Progenitor cell of endocrine pancreas (in vitro differentiated cells): Measurements from ENCODE around the gene TH. TPM values are rescaled to one million over a fixed set of nuclear protein-coding genes. Genes with fewer than 3 reads are reported as not detected.

ENCODE experiments used
- DNase-seq: peaks from one replicate; pipeline ENCODE4 v3.0.0; 2021; ENCODE audit warnings: low spot score; ENCODE audit not compliant: unreplicated experiment
- H3K27ac Mint-ChIP-seq: 2 replicates; pipeline ENCODE4 v1.8.0; 2021; ENCODE audit warnings: mild to moderate bottlenecking, moderate library complexity, mixed read lengths
- H3K27me3 Mint-ChIP-seq: 2 replicates; pipeline ENCODE4 v1.8.0; 2021; ENCODE audit warnings: mixed read lengths
- H3K36me3 Mint-ChIP-seq: 2 replicates; pipeline ENCODE4 v1.8.0; 2022; ENCODE audit warnings: mixed read lengths; ENCODE audit not compliant: insufficient read depth
- H3K4me1 Mint-ChIP-seq: 2 replicates; pipeline ENCODE4 v1.8.0; 2021; ENCODE audit warnings: low read depth, mixed read lengths
- H3K4me3 Mint-ChIP-seq: 2 replicates; pipeline ENCODE4 v1.8.0; 2021; ENCODE audit warnings: low read depth, mild to moderate bottlenecking, moderate library complexity, mixed read lengths
- H3K9me3 Mint-ChIP-seq: 2 replicates; pipeline ENCODE4 v1.8.0; 2021; ENCODE audit warnings: low read depth, mixed read lengths
- CTCF ChIP-seq: fragments of 200-600 bp; sonication (generic); IDR thresholded peaks from one replicate; pipeline ENCODE4 v1.5.0; 2021; ENCODE audit warnings: antibody characterized with exemption, mild to moderate bottlenecking; ENCODE audit not compliant: unreplicated experiment
- total RNA-seq: library from RNA; stranded (reverse); gene quantifications from 2 replicates; pipeline ENCODE4 v1.2.1, GENCODE V29; 2021

TH gene
- total RNA-seq, 1 donor from 2014 or later: 0.53 TPM

GRCh38 chr11:2199466-2200341, 28.1 kb upstream of the TH start:
- Mint-ChIP-seq H3K27me3 (peaks cover 25% of the 10 kb centered on the region), H3K4me1 (no peaks in the 10 kb centered on the region), H3K9me3 (no peaks in the 10 kb centered on the region), H3K4me3 (no peak overlapping the region), H3K27ac (no peak overlapping the region), H3K36me3 (no peaks in the 10 kb centered on the region)
- DNase-seq: no peak
- TF ChIP-seq CTCF: no peak

GRCh38 chr11:2198621-2199365, 27.2 kb upstream of the TH start:
- DNase-seq: no peak
- no peak for TF ChIP-seq CTCF
- Mint-ChIP-seq H3K27ac (no peak overlapping the region), H3K36me3 (no peaks in the 10 kb centered on the region), H3K27me3 (peaks cover 25% of the 10 kb centered on the region), H3K9me3 (no peaks in the 10 kb centered on the region), H3K4me3 (no peak overlapping the region), H3K4me1 (no peaks in the 10 kb centered on the region)

- Mint-ChIP-seq H3K27ac (no peak overlapping the region), H3K9me3 (no peaks in the 10 kb centered on the region), H3K4me3 (no peak overlapping the region), H3K27me3 (peaks cover 25% of the 10 kb centered on the region), H3K4me1 (no peaks in the 10 kb centered on the region), H3K36me3 (no peaks in the 10 kb centered on the region)
- TF ChIP-seq CTCF: no peak
- no peak for DNase-seq
Measured at GRCh38 chr11:2197771-2198520, 26.3 kb upstream of the TH start.

- TF ChIP-seq CTCF: peak; percentile 83
- Mint-ChIP-seq H3K4me3 (no peak overlapping the region), H3K36me3 (no peaks in the 10 kb centered on the region), H3K4me1 (no peaks in the 10 kb centered on the region), H3K9me3 (no peaks in the 10 kb centered on the region), H3K27me3 (peaks cover 25% of the 10 kb centered on the region), H3K27ac (peak overlapping the region; percentile 2)
- peak; percentile 77 for DNase-seq
Measured at GRCh38 chr11:2196970-2197770, 25.6 kb upstream of the TH start.
